GM10248 (cell line): ENCODE measurements around the gene TMEM217.
A peak's percentile ranks its signal among the peaks of the same experiment; 100 is the strongest.

Experiments
- CTCF ChIA-PET: fragments of 300-600 bp; sonication (Branson Sonifier 250); formaldehyde crosslinking; extraction: SDS; loops from one replicate; lab custom pipeline; 2021; ENCODE audit warnings: antibody characterized with exemption; lab: Yijun Ruan, JAX
- POLR2A ChIA-PET: fragments of 350-650 bp; sonication (Branson Sonifier 250); formaldehyde crosslinking; extraction: SDS; loops from one replicate; lab custom pipeline; 2020; ENCODE audit warnings: antibody characterized with exemption; lab: Yijun Ruan, JAX
- DNase-seq: peaks from one replicate; pipeline ENCODE4 v3.0.0; 2012; ENCODE audit errors: extremely low spot score
- CTCF ChIP-seq: IDR thresholded peaks from 2 replicates; pipeline ENCODE4 v1.5.1; 2012; ENCODE audit warnings: mild to moderate bottlenecking, low read depth; ENCODE audit errors: extremely low read depth, missing control alignments, control extremely low read depth

Gene TMEM217

GRCh38 chr6:37174196-37174514 is 83.8 kb downstream of the TMEM217 start:
- no peak for DNase-seq
- ChIA-PET POLR2A (no interaction called here), CTCF (interaction anchor here (4.0 to 16.4 kb wide), 4 partner anchors 15 to 146 kb away, joined by 17 to 519 read pairs (median 138); no protein-coding TSS in a partner anchor)
- no peak for TF ChIP-seq CTCF

GRCh38 chr6:37173493-37174195 is 84.3 kb downstream of the TMEM217 start:
- TF ChIP-seq CTCF: no peak
- CTCF ChIA-PET: interaction anchor here (0.7 to 16.4 kb wide), 18 partner anchors 9 to 407 kb away, joined by 3 to 519 read pairs (median 10); no protein-coding TSS in a partner anchor
- DNase-seq: no peak
- POLR2A ChIA-PET: no interaction called here

DNA sequence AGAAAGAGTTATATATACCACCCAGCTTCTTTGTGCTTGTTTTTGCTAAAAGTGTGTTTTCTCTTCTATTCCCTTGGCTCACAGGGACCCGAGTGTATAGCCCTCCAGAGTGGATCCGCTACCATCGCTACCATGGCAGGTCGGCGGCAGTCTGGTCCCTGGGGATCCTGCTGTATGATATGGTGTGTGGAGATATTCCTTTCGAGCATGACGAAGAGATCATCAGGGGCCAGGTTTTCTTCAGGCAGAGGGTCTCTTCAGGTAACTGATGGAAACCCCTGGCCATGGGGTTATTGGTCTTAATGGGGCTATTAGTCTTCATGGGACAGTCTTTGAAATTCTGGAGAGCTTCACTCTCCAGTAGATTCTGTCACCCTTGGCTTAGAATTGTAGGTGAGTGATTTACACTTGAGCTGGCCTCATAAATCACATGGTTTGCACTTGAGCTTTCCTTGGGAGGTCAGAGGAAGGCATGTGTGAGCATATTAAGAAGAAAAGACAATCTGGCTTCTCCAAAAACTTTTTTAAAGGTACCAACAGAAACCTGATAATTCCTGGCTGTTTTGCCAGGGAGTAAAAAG is 84.9 kb downstream of the TMEM217 start:
- ChIA-PET CTCF (interaction anchor here (0.7 to 16.4 kb wide), 28 partner anchors 9 to 406 kb away, joined by 3 to 519 read pairs (median 9); no protein-coding TSS in a partner anchor), POLR2A (interaction anchor here (2.3 kb wide), 1 partner anchor 122 kb away, joined by 9 read pairs; no protein-coding TSS in a partner anchor)
- TF ChIP-seq CTCF: no peak
- no peak for DNase-seq

DNA sequence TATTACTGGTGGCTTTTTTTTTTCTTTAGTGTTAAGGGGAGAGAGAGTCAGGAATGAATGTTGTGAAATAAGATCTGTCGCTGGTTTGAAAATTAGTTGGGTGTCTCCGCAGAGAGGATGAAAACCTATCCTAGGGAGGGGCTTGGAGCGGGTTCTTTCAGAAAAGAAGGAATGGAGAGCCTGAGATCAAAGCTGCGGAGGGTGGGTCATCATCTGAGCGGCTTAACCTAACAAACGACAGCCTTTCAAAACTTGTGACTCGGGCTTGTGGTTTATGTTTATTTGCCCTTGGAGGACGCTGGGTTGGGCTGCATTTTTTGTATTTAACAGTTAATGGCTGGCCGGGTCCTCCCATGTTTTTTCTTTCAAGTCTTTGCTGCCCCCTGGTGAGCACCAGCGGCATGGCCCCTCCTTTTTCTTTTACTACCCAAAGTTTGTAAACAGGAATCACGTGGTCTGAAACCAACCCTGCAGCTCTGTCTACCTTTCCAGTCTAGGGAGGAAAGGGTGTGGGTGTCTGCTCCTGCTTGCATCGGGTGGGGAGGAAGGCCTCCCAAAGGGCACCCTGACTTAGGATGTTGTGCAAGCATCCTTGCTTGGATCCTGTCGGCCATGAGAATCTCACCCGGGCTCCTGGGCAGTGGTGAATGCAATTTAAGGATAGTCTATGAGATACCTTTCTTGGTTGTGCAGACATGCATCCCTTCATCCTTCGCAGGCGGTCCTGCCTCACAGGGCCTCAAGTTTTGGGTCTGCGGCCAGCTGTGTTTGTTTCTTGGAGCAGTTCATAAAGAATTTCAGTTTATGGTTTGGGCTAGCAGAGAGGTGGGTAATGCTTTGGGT is 85.8 kb downstream of the TMEM217 start:
- POLR2A ChIA-PET: interaction anchor here (1.1 to 2.3 kb wide), 2 partner anchors 22 to 121 kb away, joined by 4 to 9 read pairs; no protein-coding TSS in a partner anchor
- CTCF ChIA-PET: interaction anchor here (0.7 to 16.4 kb wide), 36 partner anchors 9 to 405 kb away, joined by 3 to 519 read pairs (median 6); partner anchors contain the start of gene FGD2
- peak; percentile 78 for DNase-seq
- TF ChIP-seq CTCF: peak; percentile 86

GRCh38 chr6:37171201-37171969 is 86.6 kb downstream of the TMEM217 start:
- POLR2A ChIA-PET: interaction anchor here (0.9 to 2.3 kb wide), 4 partner anchors 23 to 142 kb away, joined by 3 to 9 read pairs (median 4); no protein-coding TSS in a partner anchor
- CTCF ChIA-PET: interaction anchor here (0.7 to 16.4 kb wide), 36 partner anchors 8 to 404 kb away, joined by 3 to 519 read pairs (median 6); partner anchors contain the start of gene FGD2
- peak; percentile 26 for DNase-seq
- no peak for TF ChIP-seq CTCF
